Measurements from ENCODE around the gene TOM1.

DNA sequence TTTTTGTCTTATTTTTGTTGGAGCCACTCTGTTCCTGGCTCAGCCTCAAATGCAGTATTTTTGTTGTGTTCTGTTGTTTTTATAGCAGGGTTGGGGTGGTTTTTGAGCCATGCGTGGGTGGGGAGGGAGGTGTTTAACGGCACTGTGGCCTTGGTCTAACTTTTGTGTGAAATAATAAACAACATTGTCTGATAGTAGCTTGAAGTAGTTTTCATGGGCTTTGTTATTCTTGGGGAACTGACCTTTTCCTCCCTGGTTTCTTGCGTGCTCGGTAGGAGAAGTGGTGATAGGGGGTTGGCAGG lies 94.3 kb downstream of the TOM1 start:
- no peak for TF ChIP-seq ZFX (IDR thresholded peaks at IDR 0.05)
- TF ChIP-seq, protein P1, sequence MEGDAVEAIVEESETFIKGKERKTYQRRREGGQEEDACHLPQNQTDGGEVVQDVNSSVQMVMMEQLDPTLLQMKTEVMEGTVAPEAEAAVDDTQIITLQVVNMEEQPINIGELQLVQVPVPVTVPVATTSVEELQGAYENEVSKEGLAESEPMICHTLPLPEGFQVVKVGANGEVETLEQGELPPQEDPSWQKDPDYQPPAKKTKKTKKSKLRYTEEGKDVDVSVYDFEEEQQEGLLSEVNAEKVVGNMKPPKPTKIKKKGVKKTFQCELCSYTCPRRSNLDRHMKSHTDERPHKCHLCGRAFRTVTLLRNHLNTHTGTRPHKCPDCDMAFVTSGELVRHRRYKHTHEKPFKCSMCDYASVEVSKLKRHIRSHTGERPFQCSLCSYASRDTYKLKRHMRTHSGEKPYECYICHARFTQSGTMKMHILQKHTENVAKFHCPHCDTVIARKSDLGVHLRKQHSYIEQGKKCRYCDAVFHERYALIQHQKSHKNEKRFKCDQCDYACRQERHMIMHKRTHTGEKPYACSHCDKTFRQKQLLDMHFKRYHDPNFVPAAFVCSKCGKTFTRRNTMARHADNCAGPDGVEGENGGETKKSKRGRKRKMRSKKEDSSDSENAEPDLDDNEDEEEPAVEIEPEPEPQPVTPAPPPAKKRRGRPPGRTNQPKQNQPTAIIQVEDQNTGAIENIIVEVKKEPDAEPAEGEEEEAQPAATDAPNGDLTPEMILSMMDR (conservative IDR thresholded peaks at IDR 0.05): no peak
